Measurements from ENCODE around the gene PNCK.

The PNCK gene

DNA sequence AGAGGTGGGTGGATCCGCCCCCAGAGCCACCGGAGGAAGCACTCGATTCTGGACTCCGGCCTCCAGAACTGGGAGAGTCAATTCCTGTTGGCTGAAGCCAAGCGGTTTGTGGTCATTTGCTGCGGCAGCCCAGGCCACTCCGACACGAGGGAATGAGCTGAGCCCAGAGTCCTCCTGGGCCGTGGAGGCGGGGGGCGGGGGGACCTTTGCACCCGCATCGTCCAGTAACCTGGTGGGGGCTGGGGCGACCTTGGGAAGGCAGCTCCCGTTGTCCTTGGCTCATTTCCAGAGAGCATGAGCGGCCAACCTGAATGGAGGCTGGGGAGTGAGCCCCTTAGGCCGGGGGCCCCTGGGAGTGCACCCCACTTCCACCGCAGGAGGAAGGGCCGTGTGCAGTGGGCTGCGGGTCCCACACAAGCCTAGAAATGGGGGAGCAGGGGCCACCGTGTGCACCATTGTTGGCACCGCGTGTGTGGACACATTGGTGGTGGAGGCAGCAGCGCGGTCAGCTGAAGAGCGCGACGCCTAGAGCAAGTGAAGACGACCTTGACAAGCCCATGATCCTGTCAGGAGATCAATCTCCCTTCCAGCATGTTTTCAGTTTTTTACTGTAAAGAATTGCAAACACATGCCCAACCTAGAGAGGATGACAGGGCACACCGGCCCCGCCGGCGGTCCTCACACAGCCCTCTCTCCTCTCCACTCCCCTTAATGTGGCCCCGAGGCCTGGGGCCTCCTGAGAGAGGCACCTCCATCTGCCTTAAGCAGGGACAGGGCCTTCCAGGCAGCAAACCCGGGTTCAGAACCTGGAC is 46.5 kb downstream of the PNCK start:
- no peak for DNase-seq

DNA sequence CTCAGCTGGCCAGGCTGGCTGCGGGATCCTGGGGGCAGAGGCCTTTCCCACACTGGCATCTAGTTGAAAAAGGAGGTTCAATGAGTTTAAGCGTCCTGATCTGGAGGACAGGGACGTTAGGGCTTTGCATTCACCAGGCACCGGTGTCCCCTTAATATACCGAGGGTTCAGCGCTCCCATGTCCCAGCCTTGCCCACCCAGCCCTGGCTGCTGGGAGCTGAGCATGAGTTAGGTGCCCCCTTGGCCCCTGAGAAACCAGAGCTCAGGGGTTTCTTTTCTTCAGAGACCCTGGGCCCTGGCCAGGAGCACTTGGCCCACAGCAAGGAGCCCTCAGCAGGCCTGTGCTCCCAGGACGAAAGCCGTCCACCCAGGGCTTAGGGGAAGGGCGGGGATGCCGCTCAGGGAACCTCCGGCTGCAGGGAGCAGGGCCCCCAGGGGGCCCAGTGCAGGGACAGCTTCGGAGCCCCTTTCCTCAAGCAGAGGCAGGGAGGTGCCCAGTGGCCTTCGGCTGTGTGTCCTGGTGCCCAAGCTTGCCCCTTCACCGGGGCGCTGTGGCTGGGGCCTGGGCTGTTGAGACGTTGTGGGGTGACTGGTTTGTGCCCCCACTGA is 47.5 kb downstream of the PNCK start:
- no peak for DNase-seq

DNA sequence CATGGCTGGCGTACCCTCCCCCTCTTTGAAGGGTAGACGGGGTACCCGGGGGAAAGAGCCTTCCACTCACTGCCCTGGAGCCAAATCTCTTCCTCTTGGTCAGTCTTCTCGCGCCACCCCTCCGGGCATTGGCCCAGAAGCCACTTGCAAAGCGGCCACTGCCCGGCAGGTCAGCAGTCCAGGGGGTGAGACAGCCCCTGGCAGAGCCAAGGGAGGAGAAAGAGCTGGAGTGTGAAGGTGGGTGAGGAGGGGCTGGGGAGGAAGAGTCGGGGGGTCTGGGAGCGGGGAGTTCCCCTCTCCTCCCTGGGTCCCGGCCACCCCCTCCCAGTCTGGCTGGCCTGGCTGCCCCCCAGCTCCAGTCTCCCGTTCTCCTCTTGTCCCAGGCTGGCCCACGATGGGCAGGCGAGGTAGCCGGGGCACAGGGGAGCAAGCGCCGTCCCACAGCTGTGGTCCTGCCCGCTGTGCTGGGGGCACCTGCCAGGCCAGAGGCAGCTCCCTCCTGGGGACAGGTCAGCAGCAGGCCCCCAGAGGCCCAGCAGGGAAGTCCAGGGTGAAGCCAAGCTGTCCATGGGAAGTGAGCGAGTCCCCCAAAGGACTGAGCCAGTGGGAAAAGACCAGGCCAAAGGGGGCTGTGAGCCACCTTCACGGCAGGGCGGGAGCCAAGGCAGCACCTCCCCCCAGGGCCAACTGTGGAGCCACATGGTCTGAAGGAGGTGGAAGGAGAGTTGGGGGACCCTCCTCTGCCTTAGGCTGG is 48.2 kb downstream of the PNCK start:
- DNase-seq = no peak

DNA sequence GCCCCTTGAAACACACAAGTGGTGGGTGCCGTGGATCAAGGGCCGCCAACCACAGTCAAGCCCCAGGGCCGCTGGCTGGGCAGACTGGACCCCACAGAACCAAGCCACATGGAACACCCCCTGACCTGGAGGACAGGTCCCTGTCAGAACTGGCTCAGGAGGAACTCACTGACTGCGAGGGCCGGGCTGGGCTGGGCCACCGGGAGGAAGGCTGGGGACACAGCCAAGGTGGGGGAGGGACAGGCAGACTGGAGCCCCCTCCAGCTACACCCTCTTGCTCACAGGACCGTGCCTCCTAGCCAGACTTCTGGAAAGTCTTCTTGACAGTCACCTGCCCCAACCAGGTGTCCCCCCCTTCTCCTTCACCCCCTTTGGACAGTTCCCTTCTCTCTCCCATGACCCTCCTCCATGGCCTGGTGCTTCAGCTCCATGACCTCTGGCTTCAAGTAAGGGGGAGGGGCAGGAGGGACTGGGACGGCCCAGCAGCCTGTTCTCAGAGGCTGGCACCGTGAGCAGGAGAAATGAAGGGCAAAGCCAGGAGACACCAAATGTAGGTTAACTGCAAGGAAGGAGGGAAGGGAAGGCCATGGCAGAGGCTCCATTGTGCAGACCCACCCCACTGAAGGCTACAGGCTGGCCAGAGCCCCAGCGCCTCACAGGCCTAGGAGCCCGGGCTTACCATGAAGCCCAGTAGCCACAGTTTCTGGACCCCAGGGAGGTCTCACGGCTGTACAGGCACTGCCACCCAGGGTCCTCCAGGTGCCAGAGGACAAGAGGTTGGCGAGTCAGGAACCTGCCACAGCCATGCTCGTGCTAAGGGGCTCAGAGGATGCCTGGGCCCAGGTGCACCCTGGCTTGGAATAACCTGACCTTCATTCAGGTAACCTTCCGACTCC is 49.2 kb downstream of the PNCK start:
- no peak for DNase-seq

DNA sequence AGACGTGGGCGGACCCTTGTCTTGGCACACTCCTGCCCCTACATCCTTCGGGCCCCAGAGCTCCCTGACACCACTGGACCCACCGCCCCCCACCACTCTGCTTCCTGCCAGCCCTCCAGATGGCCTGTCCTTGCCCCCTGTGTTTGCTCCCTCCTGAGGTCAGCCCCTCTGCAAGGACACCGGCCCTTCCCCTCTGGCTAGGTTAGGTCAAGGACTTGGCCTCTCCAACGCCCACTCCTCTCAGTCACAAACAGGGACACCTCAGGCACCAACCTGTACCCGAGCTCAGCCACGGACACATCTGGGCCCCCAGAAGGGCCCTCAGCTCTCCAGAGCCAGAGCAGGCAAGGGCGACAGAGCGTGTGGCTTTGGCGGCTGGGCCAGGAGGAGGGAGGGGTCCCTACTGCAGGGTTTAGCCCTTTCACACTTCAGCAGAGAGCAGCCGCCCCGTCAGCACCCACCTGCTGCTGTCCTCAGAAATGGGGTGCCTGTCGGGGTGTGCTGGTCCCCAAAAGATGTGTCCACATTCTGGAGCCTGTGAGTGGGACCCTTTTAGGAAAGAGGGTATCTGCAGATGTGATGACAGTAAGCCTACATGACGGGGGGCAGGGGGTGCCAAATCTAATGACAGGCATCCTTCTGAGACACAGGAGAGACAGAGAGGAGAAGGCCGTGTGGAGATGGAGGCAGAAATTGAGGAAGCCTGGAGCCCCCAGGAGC is 50.1 kb downstream of the PNCK start:
- no peak for DNase-seq

DNA sequence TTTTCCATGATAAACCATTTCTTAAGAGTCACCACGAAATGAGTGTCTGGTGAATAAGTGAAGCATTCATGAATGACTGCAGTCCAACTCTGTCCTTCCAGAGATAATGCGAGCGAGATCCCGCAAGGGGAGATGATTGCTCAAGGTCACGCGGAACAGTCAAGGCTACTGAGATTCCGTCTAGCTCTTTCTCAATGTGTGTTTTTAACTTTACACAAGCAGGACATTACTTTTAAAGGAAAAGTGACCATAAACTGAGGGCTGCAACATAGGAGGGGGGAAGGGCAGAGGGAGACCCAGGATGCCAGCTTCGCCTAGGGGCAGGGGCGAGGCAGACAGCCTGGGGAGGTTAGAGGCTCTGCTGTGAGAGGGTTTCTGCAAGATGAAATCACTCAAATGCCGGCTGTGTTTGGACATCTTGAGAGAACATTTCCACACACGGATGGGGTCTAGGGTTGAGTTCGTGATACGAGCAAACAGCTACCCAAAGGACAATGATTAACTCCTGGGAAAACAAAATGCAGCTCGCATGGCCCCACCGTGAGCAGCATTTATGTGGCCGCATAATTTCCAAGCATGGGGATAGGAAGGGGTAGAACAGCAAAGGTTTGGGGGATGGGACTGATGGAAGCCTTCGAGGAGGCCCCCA is 50.8 kb downstream of the PNCK start:
- DNase-seq = no peak

DNA sequence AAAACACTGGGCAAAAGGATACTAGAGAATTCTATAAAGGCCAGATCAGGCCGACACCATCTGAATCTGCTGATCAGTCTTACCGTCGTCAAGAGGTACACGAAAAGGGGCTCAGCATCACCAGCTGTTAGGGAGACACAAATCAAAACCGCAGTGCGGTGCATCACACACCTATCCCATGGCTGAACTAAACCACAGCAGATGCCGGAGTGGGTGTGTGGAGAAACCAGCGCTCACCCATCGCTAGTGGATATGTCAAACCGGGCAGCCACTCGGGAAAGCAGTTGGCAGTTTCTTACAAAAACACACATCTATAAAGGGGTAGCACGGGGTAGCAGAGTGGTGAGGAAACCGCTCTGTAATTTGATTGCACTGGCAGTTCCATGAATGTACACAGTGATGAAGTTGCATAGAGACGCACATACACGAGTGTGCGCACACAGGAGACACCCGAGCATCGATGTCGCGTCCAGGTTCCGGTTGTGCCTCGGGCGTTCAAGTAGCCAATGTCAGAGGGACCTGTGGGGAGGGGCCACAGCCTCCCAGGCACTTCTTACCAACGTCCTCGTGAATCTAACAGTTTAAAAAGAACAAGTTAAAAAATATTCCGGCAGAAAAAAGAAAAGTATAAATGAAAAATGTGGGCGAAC is 51.5 kb downstream of the PNCK start:
- DNase-seq = no peak

DNA sequence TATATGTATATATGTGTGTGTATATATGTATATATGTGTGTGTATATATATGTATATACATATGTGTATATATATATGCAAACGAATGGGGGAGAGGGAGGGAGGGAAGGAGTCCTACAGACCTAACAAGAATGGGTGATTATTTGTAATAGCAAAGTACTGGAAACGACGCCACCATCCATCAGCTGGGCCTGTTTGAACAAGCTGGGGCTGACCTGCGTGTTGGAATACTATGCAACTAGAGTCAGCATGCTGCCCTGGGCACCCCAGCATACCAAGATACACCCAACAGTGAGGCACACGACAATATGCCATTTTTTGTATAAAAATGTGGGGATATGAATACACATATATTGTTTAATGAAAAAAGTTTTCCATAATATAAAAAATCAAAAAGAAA is 53.0 kb downstream of the PNCK start:
- DNase-seq = no peak

Measured in SHP77 treated with DMSO at 0.1 percent for 48 hours (cell line).